Subcutaneous abdominal adipose tissue (tissue), 5 donors: ENCODE measurements around the gene RCAN2.

Experiments used
- H3K27ac ChIP-seq: one replicate; pipeline ENCODE4 v1.7.0; 2013; ENCODE audit warnings: low read depth, mild to moderate bottlenecking, inconsistent platforms, low read length, moderate library complexity
- H3K27me3 ChIP-seq, 5 donors: one replicate each; pipeline ENCODE4 v1.7.0; 2013; ENCODE audit warnings: low read length in 5 of 5, inconsistent platforms in 1 of 5; ENCODE audit not compliant: control insufficient read depth in 5 of 5, insufficient read depth in 4 of 5
- H3K36me3 ChIP-seq, 5 donors: one replicate each; pipeline ENCODE4 v1.7.0; 2013; ENCODE audit warnings: low read length in 5 of 5; ENCODE audit not compliant: control insufficient read depth in 5 of 5, insufficient read depth in 5 of 5
- H3K4me1 ChIP-seq, 5 donors: one replicate each; pipeline ENCODE4 v1.7.0; 2013; ENCODE audit warnings: low read length in 5 of 5, mild to moderate bottlenecking in 3 of 5, moderate library complexity in 1 of 5; ENCODE audit not compliant: control insufficient read depth in 5 of 5, insufficient read depth in 5 of 5
- H3K4me3 ChIP-seq, 5 donors: one replicate each; pipeline ENCODE4 v1.7.0; 2013; ENCODE audit warnings: low read length in 5 of 5, low read depth in 1 of 5
- H3K9ac ChIP-seq, 5 donors: one replicate each; pipeline ENCODE4 v1.7.0; 2013; ENCODE audit warnings: low read length in 5 of 5, mild to moderate bottlenecking in 4 of 5, moderate library complexity in 3 of 5
- H3K9me3 ChIP-seq, 5 donors: one replicate each; pipeline ENCODE4 v1.7.0; 2013; ENCODE audit warnings: low read length in 5 of 5; ENCODE audit not compliant: control insufficient read depth in 5 of 5
- donor health status: healthy.
- donor health status: healthy.
- donor health status: healthy.
- donor health status: healthy.
- donor health status: healthy.

The RCAN2 gene

DNA sequence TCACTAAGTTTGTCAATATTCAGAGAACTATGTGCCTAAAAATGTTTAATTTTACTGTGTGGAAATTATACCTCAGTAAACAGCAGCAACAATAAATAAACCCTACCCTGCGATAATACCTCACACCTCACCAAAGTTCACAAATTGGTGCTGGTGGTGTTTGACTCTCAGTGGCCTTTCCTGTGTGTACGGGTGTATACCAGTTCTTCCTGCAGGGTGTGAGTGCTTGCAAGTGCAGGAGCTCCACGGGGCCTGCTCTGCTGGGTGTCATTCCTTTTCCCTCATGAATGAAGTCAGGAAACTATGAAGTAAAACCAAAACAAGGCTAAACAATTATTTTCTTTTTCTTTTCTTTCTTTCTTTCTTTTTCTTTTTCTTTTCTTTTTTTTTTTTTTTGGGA, 316.3 kb downstream of the RCAN2 start:
- no peaks in the 10 kb centered on the region for H3K9me3 ChIP-seq
- H3K4me3 ChIP-seq = no peak overlapping the region
- H3K27ac ChIP-seq = no peak overlapping the region

DNA sequence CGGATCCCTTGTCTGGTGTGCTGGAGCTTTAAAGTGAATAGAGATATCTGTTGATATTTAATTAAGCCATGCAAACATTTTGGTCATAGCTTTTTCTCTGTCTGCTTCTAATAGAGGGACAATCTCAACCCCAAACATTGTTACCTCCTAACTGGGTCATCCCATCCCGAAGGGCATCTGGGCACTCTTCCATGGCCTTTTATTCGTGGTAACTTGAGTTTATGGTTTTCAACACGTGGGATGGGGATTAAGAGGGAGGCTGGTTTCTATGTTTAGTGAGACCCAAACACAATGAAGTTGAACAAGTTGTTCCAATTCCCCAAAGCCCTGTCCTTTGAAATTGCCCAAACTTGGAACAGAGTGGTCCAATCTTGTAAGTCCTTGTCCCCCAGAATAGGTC, 319.1 kb downstream of the RCAN2 start:
- Histone ChIP-seq H3K4me1 (peaks cover 0 to 13% (median 11%) of the 10 kb centered on the region in 5 donors), H3K27ac (no peak overlapping the region), H3K27me3 (peaks cover 0 to 8% (median 3%) of the 10 kb centered on the region in 5 donors), H3K36me3 (no peaks in the 10 kb centered on the region), H3K9ac (no peak overlapping the region), H3K9me3 (no peaks in the 10 kb centered on the region), H3K4me3 (no peak overlapping the region)

More for the DNA sequence above, 316.3 kb downstream of the RCAN2 start:
- Histone ChIP-seq H3K36me3 (no peaks in the 10 kb centered on the region), H3K4me1 (peaks cover 0 to 13% (median 11%) of the 10 kb centered on the region in 5 donors), H3K27me3 (peaks cover 0 to 8% (median 3%) of the 10 kb centered on the region in 5 donors), H3K9ac (no peak overlapping the region)
